ENCODE results near the gene UMODL1. TPM values are rescaled to one million over a fixed set of nuclear protein-coding genes. Genes with fewer than 3 reads are reported as not detected.
A peak's percentile ranks its signal among the peaks of the same experiment; 100 is the strongest.

The UMODL1 gene
- total RNA-seq, 5 donors from 2014 or later (not counting 1 experiment from before 2014, with no cell fraction given) = 0.16 to 0.99 (median 0.82) TPM

DNA sequence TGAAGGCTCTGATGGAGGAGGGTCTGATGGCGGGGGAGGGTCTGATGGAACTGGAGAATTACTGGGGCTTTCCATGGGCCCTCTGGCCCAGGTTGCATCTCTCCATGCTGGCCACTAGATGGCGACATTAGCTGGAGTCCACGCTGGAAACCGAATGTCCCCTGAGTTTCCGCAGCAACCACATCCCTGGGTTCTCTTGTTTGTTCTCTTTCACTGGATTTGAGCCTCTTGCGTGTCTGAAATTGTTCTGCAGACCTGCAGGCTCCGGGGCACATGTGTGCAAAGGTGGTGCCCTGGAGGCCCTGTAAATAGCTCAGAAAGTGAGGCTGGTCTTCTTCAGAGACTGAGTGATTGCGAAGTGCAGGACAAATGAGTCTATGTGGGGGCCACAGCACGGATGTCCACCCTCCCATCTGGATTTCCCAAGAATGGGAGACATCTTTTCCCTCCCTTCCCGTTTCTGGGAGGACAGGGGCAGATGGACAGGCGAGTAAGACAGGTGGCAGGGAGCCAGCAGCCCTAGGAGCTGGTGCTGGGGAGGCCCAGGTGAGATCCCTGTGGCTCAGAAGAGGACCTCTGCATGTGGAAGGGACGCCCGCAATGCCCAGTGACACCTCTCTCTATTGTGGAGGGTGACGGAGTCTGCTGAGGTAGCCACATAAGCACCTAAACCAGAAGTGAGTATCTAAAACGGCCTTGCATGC, 74.6 kb downstream of the UMODL1 start:
- H3K27me3 Mint-ChIP-seq = peaks cover 0 to 8% of the 10 kb centered on the region in 2 donors
- ATAC-seq (replicated peaks in 1 of 4) = peak; percentile 75 to 90 (median 80)

DNA sequence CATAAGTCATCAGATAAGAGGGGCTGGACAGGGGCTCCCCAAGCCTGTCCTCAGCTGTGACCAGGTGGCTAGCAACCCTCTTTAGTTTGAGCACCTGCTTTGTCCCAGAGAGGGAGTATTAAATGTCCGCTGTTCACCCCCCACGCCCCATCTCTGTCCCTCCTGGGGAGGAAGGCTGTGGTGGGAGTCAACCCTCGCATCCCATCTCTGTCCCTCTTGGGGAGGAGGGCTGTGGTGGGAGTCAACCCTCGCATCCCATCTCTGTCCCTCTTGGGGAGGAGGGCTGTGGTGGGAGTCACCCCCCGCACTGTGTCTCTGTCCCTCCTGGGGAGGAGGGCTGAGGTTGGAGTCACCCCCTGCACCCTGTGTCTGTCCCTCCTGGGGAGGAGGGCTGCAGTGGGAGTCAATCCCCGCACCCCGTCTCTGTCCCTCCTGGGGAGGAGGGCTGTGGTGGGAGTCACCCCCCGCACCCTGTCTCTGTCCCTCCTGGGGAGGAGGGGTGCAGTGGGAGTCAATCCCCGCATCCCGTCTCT, 75.2 kb downstream of the UMODL1 start:
- ChIA-PET POLR2A (no interaction called here), CTCF (interaction anchor here (0.7 to 2.8 kb wide), 10 partner anchors 37 to 114 kb away, joined by 3 to 32 read pairs (median 4); no protein-coding TSS in a partner anchor)
- Mint-ChIP-seq H3K36me3 (no peaks in the 10 kb centered on the region), H3K27ac (no peak overlapping the region), H3K4me3 (no peak overlapping the region), H3K9me3 (no peaks in the 10 kb centered on the region), H3K4me1 (peaks cover 6 to 14% (median 7%) of the 10 kb centered on the region in 3 donors), H3K27me3 (peaks cover 0 to 8% of the 10 kb centered on the region in 2 donors)
- peaks cover 0 to 20% of the 10 kb centered on the region in 2 experiments for H3K27me3 ChIP-seq (replicated peaks in 1 of 2; ENCODE audit: control insufficient read depth in 2 of 2, extremely low read depth in 1 of 2, insufficient read depth in 2 of 2, low read length in 1 of 2)
- no peak overlapping the region for H3K27ac ChIP-seq (ENCODE audit: low read length)
- no peaks in the 10 kb centered on the region for H3K9me3 ChIP-seq
- no peak overlapping the region for H3K4me3 ChIP-seq (ENCODE audit: control insufficient read depth in 1 of 2, extremely low read depth in 1 of 2, low read length in 1 of 2)
- DNase-seq (no peak), ATAC-seq (replicated peaks in 1 of 4) (no peak)
- WGBS (ENCODE audit: insufficient coverage) = 84% methylated on average over 5 of the region's 10 CpGs
- H3K36me3 ChIP-seq (ENCODE audit: control insufficient read depth in 2 of 2, extremely low read depth in 1 of 2, insufficient read depth in 1 of 2, low read length in 1 of 2) = no peaks in the 10 kb centered on the region
- peaks cover 2 to 11% of the 10 kb centered on the region in 2 experiments for H3K4me1 ChIP-seq (ENCODE audit: control insufficient read depth in 1 of 2, extremely low read depth in 1 of 2, insufficient read depth in 2 of 2, low read length in 2 of 2)

More for the DNA sequence above, 74.6 kb downstream of the UMODL1 start:
- Histone ChIP-seq H3K27ac (ENCODE audit: low read length) (no peak overlapping the region), H3K27me3 (replicated peaks in 1 of 2; ENCODE audit: control insufficient read depth in 2 of 2, extremely low read depth in 1 of 2, insufficient read depth in 2 of 2, low read length in 1 of 2) (peaks cover 0 to 21% of the 10 kb centered on the region in 2 experiments), H3K36me3 (ENCODE audit: control insufficient read depth in 2 of 2, extremely low read depth in 1 of 2, insufficient read depth in 1 of 2, low read length in 1 of 2) (no peaks in the 10 kb centered on the region), H3K9me3 (no peaks in the 10 kb centered on the region), H3K4me1 (ENCODE audit: control insufficient read depth in 1 of 2, extremely low read depth in 1 of 2, insufficient read depth in 2 of 2, low read length in 2 of 2) (peaks cover 2 to 11% of the 10 kb centered on the region in 2 experiments), H3K4me3 (ENCODE audit: control insufficient read depth in 1 of 2, extremely low read depth in 1 of 2, low read length in 1 of 2) (no peak overlapping the region)
- Mint-ChIP-seq H3K36me3 (no peaks in the 10 kb centered on the region), H3K4me1 (peaks cover 6 to 14% (median 7%) of the 10 kb centered on the region in 3 donors), H3K4me3 (no peak overlapping the region), H3K9me3 (no peaks in the 10 kb centered on the region), H3K27ac (no peak overlapping the region)
- CTCF ChIA-PET = interaction anchor here (0.7 to 2.5 kb wide), 12 partner anchors 17 to 190 kb away, joined by 3 to 32 read pairs (median 4); no protein-coding TSS in a partner anchor
- 24% methylated on average over 7 of the region's 15 CpGs for WGBS (ENCODE audit: insufficient coverage)
- peak; percentile 18 to 85 (median 59) for DNase-seq
- POLR2A ChIA-PET = interaction anchor here in 1 of 2 donors (0.6 kb wide), 1 partner anchor 36 kb away, joined by 3 read pairs; no protein-coding TSS in a partner anchor

DNA sequence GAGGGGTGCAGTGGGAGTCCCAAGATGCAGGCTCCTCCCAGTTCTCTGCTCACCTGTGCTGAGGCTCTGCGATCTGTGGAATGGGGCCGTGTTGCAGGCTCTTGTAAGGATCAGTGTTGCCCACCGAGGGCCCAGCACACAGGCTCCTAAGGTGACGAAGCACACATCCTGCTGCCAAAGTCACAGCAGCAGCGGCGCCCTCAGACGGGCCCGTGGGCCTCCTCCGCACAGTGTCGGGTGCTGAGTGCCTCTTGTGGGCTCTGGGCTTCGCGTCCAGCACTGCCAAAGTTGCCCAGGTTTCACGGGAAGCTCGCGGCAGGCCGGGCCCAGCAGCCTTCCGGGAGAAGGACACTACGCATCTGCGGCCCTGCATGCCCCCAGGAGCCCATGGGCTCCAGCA, 75.7 kb downstream of the UMODL1 start:
- POLR2A ChIA-PET = no interaction called here
- H3K9me3 ChIP-seq = no peaks in the 10 kb centered on the region
- DNase-seq (no peak), ATAC-seq (replicated peaks in 1 of 4) (no peak)
- peaks cover 0 to 17% of the 10 kb centered on the region in 2 experiments for H3K27me3 ChIP-seq (replicated peaks in 1 of 2; ENCODE audit: control insufficient read depth in 2 of 2, extremely low read depth in 1 of 2, insufficient read depth in 2 of 2, low read length in 1 of 2)
- no peak overlapping the region for H3K4me3 ChIP-seq (ENCODE audit: control insufficient read depth in 1 of 2, extremely low read depth in 1 of 2, low read length in 1 of 2)
- no peaks in the 10 kb centered on the region for H3K36me3 ChIP-seq (ENCODE audit: control insufficient read depth in 2 of 2, extremely low read depth in 1 of 2, insufficient read depth in 1 of 2, low read length in 1 of 2)
- H3K4me1 ChIP-seq (ENCODE audit: control insufficient read depth in 1 of 2, extremely low read depth in 1 of 2, insufficient read depth in 2 of 2, low read length in 2 of 2) = peaks cover 2 to 11% of the 10 kb centered on the region in 2 experiments
- Mint-ChIP-seq H3K27ac (no peak overlapping the region), H3K9me3 (no peaks in the 10 kb centered on the region), H3K36me3 (no peaks in the 10 kb centered on the region), H3K4me1 (peaks cover 6 to 14% (median 7%) of the 10 kb centered on the region in 3 donors), H3K4me3 (no peak overlapping the region), H3K27me3 (peaks cover 0 to 8% of the 10 kb centered on the region in 2 donors)
- H3K27ac ChIP-seq (ENCODE audit: low read length) = no peak overlapping the region
- WGBS (ENCODE audit: insufficient coverage) = 84% methylated on average over 19 of the region's 19 CpGs
- CTCF ChIA-PET = interaction anchor here (2.5 to 2.8 kb wide), 2 partner anchors 112 to 113 kb away, joined by 20 to 24 read pairs; no protein-coding TSS in a partner anchor

DNA sequence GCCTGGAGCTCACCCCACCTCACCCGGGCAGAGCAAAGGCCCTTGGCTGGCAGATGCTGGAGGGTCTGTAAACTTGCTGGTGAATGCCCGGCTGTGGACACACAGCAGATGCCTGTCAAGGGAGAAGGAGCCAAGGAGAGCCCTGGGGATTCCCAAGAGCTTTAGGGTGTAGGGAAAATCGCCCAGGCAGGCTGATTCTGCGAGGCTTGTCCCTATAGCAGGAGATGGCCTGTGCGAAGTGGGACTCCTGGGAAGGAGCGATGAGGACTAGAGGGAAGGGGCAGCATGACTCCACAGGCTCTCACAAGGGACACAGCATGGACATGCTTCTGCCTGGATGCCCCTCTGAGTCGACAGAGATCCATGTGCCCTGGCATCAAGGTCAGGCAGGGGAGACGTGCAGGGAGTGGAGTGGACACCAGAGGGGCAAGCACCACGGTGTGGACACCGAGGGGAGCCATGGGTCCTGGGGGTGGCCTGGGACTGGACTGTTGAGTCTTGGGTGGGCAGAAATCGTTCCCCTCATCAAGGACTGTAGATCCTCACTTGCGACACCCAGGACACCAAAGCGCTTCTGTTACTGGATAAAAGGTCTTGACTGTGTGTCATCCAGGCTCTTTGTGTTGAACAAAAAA, 76.4 kb downstream of the UMODL1 start:
- Mint-ChIP-seq H3K36me3 (no peaks in the 10 kb centered on the region), H3K27me3 (peaks cover 0 to 3% of the 10 kb centered on the region in 2 donors), H3K27ac (no peak overlapping the region), H3K4me3 (no peak overlapping the region), H3K4me1 (peaks cover 6 to 14% (median 7%) of the 10 kb centered on the region in 3 donors), H3K9me3 (no peaks in the 10 kb centered on the region)
- CTCF ChIA-PET = interaction anchor here (0.8 to 2.8 kb wide), 3 partner anchors 109 to 112 kb away, joined by 3 to 20 read pairs (median 4); no protein-coding TSS in a partner anchor
- Histone ChIP-seq H3K4me1 (ENCODE audit: control insufficient read depth in 1 of 2, extremely low read depth in 1 of 2, insufficient read depth in 2 of 2, low read length in 2 of 2) (peaks cover 2 to 11% of the 10 kb centered on the region in 2 experiments), H3K4me3 (ENCODE audit: control insufficient read depth in 1 of 2, extremely low read depth in 1 of 2, low read length in 1 of 2) (no peak overlapping the region), H3K27ac (ENCODE audit: low read length) (no peak overlapping the region), H3K36me3 (ENCODE audit: control insufficient read depth in 2 of 2, extremely low read depth in 1 of 2, insufficient read depth in 1 of 2, low read length in 1 of 2) (no peaks in the 10 kb centered on the region), H3K9me3 (no peaks in the 10 kb centered on the region), H3K27me3 (replicated peaks in 1 of 2; ENCODE audit: control insufficient read depth in 2 of 2, extremely low read depth in 1 of 2, insufficient read depth in 2 of 2, low read length in 1 of 2) (peaks cover 0 to 12% of the 10 kb centered on the region in 2 experiments)
- DNase-seq = peak in 1 of 35 experiments; percentile 12
- no peak for ATAC-seq (replicated peaks in 1 of 4)
- POLR2A ChIA-PET = interaction anchor here in 1 of 2 donors (0.9 kb wide), 1 partner anchor 90 kb away, joined by 3 read pairs; no protein-coding TSS in a partner anchor
- 79% methylated on average over 10 of the region's 13 CpGs for WGBS (ENCODE audit: insufficient coverage)

DNA sequence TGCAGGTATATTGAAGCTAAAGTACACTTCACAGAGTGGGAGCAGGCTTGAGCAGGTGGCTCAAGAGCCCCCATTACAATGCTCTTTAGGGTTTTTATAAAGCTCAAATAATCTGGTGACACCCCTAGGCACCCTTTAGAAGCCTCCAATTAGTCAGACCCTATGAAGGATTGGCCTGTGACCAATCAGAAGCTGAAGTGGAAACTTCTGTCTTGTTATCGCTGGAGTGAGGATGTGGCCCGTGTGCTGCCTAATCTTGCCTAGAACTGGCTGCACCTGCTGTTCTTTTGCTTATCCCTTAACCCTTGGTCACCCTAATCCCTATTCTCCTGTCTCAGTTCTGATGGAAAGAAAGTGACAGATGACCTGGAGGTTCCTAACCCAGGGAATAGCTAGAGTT, 77.0 kb downstream of the UMODL1 start:
- H3K9me3 Mint-ChIP-seq = no peaks in the 10 kb centered on the region
- peaks cover 6 to 14% (median 7%) of the 10 kb centered on the region in 3 donors for H3K4me1 Mint-ChIP-seq
- H3K27ac ChIP-seq (ENCODE audit: low read length) = no peak overlapping the region
- no CpG with 5 or more reads among the region's 2 CpGs for WGBS (ENCODE audit: insufficient coverage)
- no peaks in the 10 kb centered on the region for H3K27me3 Mint-ChIP-seq
- H3K27ac Mint-ChIP-seq = no peak overlapping the region
- H3K27me3 ChIP-seq (replicated peaks in 1 of 2; ENCODE audit: control insufficient read depth in 2 of 2, extremely low read depth in 1 of 2, insufficient read depth in 2 of 2, low read length in 1 of 2) = peaks cover 0 to 14% of the 10 kb centered on the region in 2 experiments
- H3K36me3 Mint-ChIP-seq = no peaks in the 10 kb centered on the region
- H3K36me3 ChIP-seq (ENCODE audit: control insufficient read depth in 2 of 2, extremely low read depth in 1 of 2, insufficient read depth in 1 of 2, low read length in 1 of 2) = no peaks in the 10 kb centered on the region
- peaks cover 2 to 11% of the 10 kb centered on the region in 2 experiments for H3K4me1 ChIP-seq (ENCODE audit: control insufficient read depth in 1 of 2, extremely low read depth in 1 of 2, insufficient read depth in 2 of 2, low read length in 2 of 2)
- no peak overlapping the region for H3K4me3 Mint-ChIP-seq
- no peaks in the 10 kb centered on the region for H3K9me3 ChIP-seq
- ChIA-PET POLR2A (interaction anchor here (0.9 to 1.0 kb wide), 2 partner anchors 89 to 111 kb away, joined by 3 read pairs; no protein-coding TSS in a partner anchor), CTCF (interaction anchor here (0.8 to 2.8 kb wide), 3 partner anchors 108 to 111 kb away, joined by 3 to 20 read pairs (median 4); no protein-coding TSS in a partner anchor)
- no peak overlapping the region for H3K4me3 ChIP-seq (ENCODE audit: control insufficient read depth in 1 of 2, extremely low read depth in 1 of 2, low read length in 1 of 2)
- ATAC-seq (replicated peaks in 1 of 4) (peak in 1 of 4 experiments; percentile 30), DNase-seq (no peak)

DNA sequence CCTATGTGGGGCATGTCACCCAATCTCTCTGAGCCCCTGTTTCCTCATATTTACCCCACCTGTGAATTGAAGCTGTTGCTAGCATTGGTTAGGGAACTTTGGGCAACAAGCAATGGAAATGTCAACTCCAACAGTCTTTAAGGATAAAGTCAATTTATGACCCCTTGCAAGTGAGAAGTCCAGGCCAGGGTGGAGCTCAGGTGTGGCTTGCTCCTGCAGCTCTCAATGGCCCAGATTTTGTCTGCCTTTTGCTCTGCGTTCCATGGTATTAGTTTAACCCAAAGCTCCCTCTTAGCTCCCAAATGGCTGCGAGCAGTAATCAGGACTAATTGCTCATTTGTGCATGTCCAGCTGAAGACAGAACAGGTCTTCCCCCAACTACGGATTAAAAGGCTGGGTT, 77.5 kb downstream of the UMODL1 start:
- Mint-ChIP-seq H3K27me3 (no peaks in the 10 kb centered on the region), H3K9me3 (no peaks in the 10 kb centered on the region), H3K4me1 (peaks cover 6 to 14% (median 7%) of the 10 kb centered on the region in 3 donors), H3K27ac (no peak overlapping the region), H3K36me3 (no peaks in the 10 kb centered on the region), H3K4me3 (no peak overlapping the region)
- Histone ChIP-seq H3K4me1 (ENCODE audit: control insufficient read depth in 1 of 2, extremely low read depth in 1 of 2, insufficient read depth in 2 of 2, low read length in 2 of 2) (peaks cover 2 to 11% of the 10 kb centered on the region in 2 experiments), H3K9me3 (no peaks in the 10 kb centered on the region), H3K27ac (ENCODE audit: low read length) (no peak overlapping the region), H3K27me3 (replicated peaks in 1 of 2; ENCODE audit: control insufficient read depth in 2 of 2, extremely low read depth in 1 of 2, insufficient read depth in 2 of 2, low read length in 1 of 2) (peaks cover 0 to 15% of the 10 kb centered on the region in 2 experiments), H3K36me3 (ENCODE audit: control insufficient read depth in 2 of 2, extremely low read depth in 1 of 2, insufficient read depth in 1 of 2, low read length in 1 of 2) (no peaks in the 10 kb centered on the region), H3K4me3 (ENCODE audit: control insufficient read depth in 1 of 2, extremely low read depth in 1 of 2, low read length in 1 of 2) (no peak overlapping the region)
- WGBS (ENCODE audit: insufficient coverage) = 94% methylated on average over 3 of the region's 3 CpGs
- ATAC-seq (replicated peaks in 1 of 4) = no peak
- ChIA-PET CTCF (interaction anchor here (0.8 to 2.8 kb wide), 2 partner anchors 108 to 110 kb away, joined by 3 to 20 read pairs; no protein-coding TSS in a partner anchor), POLR2A (interaction anchor here in 1 of 2 donors (1.0 kb wide), 1 partner anchor 110 kb away, joined by 3 read pairs; no protein-coding TSS in a partner anchor)
- peak in 1 of 35 experiments; percentile 4 for DNase-seq

All from T-cell (primary cell).